GM23338 (cell line): ENCODE measurements around the gene DOCK3. TPM values are rescaled to one million over a fixed set of nuclear protein-coding genes. Genes with fewer than 3 reads are reported as not detected.

ENCODE experiments used
- ATAC-seq: fragments of 200-7000 bp; cut with Tn5 transposase; 3 replicates; pipeline ENCODE4 v1.9.1; 2020
- DNase-seq: peaks from one replicate; pipeline ENCODE4 v3.0.0-alpha.2; 2015; ENCODE audit warnings: low spot score
- H2AFZ ChIP-seq: fragments of 200-600 bp; sonication (generic); 2 replicates; pipeline ENCODE4 v1.8.0; 2016; ENCODE audit warnings: antibody characterized with exemption, mild to moderate bottlenecking, moderate library complexity
- H3F3A ChIP-seq: fragments of 200-600 bp; sonication (generic); replicated peaks from 2 replicates; pipeline ENCODE4 v1.8.0; 2017; ENCODE audit warnings: antibody characterized with exemption, mixed run types, low read depth
- H3K27ac ChIP-seq: fragments of 200-600 bp; sonication (generic); 2 replicates; pipeline ENCODE4 v1.6.1; 2016; ENCODE audit warnings: low read depth
- H3K27me3 ChIP-seq: fragments of 200-600 bp; sonication (generic); 2 replicates; pipeline ENCODE4 v1.8.0; 2016; ENCODE audit warnings: mild to moderate bottlenecking, mixed run types, moderate library complexity; ENCODE audit not compliant: insufficient read depth
- H3K36me3 ChIP-seq: fragments of 200-600 bp; sonication (generic); 2 replicates; pipeline ENCODE4 v1.8.0; 2016; ENCODE audit warnings: mild to moderate bottlenecking; ENCODE audit not compliant: insufficient read depth
- H3K4me1 ChIP-seq: fragments of 200-600 bp; sonication (generic); 2 replicates; pipeline ENCODE4 v1.8.0; 2016; ENCODE audit warnings: mild to moderate bottlenecking, moderate library complexity; ENCODE audit not compliant: insufficient read depth
- H3K4me2 ChIP-seq: fragments of 200-600 bp; sonication (generic); 2 replicates; pipeline ENCODE4 v1.7.1; 2017; ENCODE audit warnings: mixed run types
- H3K4me3 ChIP-seq: fragments of 200-600 bp; sonication (generic); 2 replicates; pipeline ENCODE4 v1.6.1; 2016; ENCODE audit warnings: mixed run types
- H3K79me2 ChIP-seq: fragments of 200-600 bp; sonication (generic); replicated peaks from 2 replicates; pipeline ENCODE4 v1.8.0; 2017; ENCODE audit warnings: mild to moderate bottlenecking; ENCODE audit not compliant: insufficient read depth
- H3K9me2 ChIP-seq: fragments of 200-600 bp; sonication (generic); 2 replicates; pipeline ENCODE4 v1.8.0; 2017; ENCODE audit not compliant: insufficient read depth
- H4K20me1 ChIP-seq: fragments of 200-600 bp; sonication (generic); replicated peaks from 2 replicates; pipeline ENCODE4 v1.8.0; 2017; ENCODE audit warnings: mild to moderate bottlenecking; ENCODE audit not compliant: insufficient read depth
- H3K27ac Mint-ChIP-seq: 2 replicates; pipeline ENCODE4 v1.8.0; 2020; ENCODE audit warnings: inconsistent platforms, mild to moderate bottlenecking, moderate library complexity, mixed read lengths
- H3K27me3 Mint-ChIP-seq: 3 replicates; pipeline ENCODE4 v1.8.0; 2022; ENCODE audit warnings: low read depth, mild to moderate bottlenecking, moderate library complexity, mixed read lengths, inconsistent platforms; ENCODE audit not compliant: insufficient read depth, poor library complexity
- H3K36me3 Mint-ChIP-seq: 3 replicates; pipeline ENCODE4 v1.8.0; 2021; ENCODE audit warnings: low read depth, mild to moderate bottlenecking, inconsistent platforms, moderate library complexity, mixed read lengths
- H3K4me1 Mint-ChIP-seq: 3 replicates; pipeline ENCODE4 v1.8.0; 2020; ENCODE audit warnings: mild to moderate bottlenecking, inconsistent platforms, mixed read lengths
- H3K4me3 Mint-ChIP-seq: 3 replicates; pipeline ENCODE4 v1.8.0; 2021; ENCODE audit warnings: moderate library complexity, mild to moderate bottlenecking, inconsistent platforms, mixed read lengths
- H3K9me3 Mint-ChIP-seq: 3 replicates; pipeline ENCODE4 v1.8.0; 2020; ENCODE audit warnings: moderate library complexity, mild to moderate bottlenecking, inconsistent platforms, mixed read lengths
- EZH2phosphoT487 ChIP-seq: fragments of 200-600 bp; sonication (generic); IDR thresholded peaks from one replicate; pipeline ENCODE4 v1.8.1; 2018; ENCODE audit warnings: antibody characterized with exemption; ENCODE audit not compliant: unreplicated experiment
- NANOG ChIP-seq: IDR thresholded peaks from 2 replicates; pipeline ENCODE4 v1.6.1; 2016; ENCODE audit warnings: antibody characterized with exemption, borderline replicate concordance
- STAT1 ChIP-seq: IDR thresholded peaks from one replicate; pipeline ENCODE4 v1.6.1; 2016; ENCODE audit warnings: antibody characterized with exemption; ENCODE audit not compliant: unreplicated experiment
- ZNF114 ChIP-seq: fragments of 250-450 bp; sonication (Bioruptor Pico); IDR thresholded peaks from 2 replicates; pipeline ENCODE4 v1.5.0; 2020; ENCODE audit warnings: mild to moderate bottlenecking, moderate library complexity
- ZNF331 ChIP-seq: fragments of 250-450 bp; sonication (Bioruptor Pico); IDR thresholded peaks from 2 replicates; pipeline ENCODE4 v1.5.0; 2020; ENCODE audit warnings: low read depth, mild to moderate bottlenecking, moderate library complexity
- polyA plus RNA-seq: library from polyadenylated mRNA; unstranded; fragments of >200 nt; fragmentation: Nextera tagmentation; extraction: Ambion mirVana; gene quantifications from 2 replicates; pipeline ENCODE4 v1.2.1, GENCODE V29; 2016
- total RNA-seq: library from RNA; depleted of rRNA; stranded (reverse); fragments of >200 nt; shearing (Covaris generic); gene quantifications from 2 replicates; pipeline ENCODE4 v1.2.3, GENCODE V29; 2014
- TF ChIP-seq, protein P1 (sequence below), 2 experiments: fragments of 200-600 bp in 1 of 2; sonication (generic) in 1 of 2; conservative IDR thresholded peaks; 2 replicates each; pipeline versions ENCODE4 v1.5.1 to v1.6.1; 2016 to 2017; ENCODE audit warnings: antibody characterized with exemption in 2 of 2, low read depth in 2 of 2, mild to moderate bottlenecking in 2 of 2, moderate library complexity in 1 of 2
- TF ChIP-seq, protein P2 (sequence below): IDR thresholded peaks from 2 replicates; pipeline ENCODE4 v1.6.1; 2016; ENCODE audit warnings: antibody characterized with exemption
- TF ChIP-seq, protein P3 (sequence below): fragments of 250-450 bp; sonication (Bioruptor Pico); IDR thresholded peaks from 2 replicates; pipeline ENCODE4 v1.5.0; 2020; ENCODE audit warnings: mild to moderate bottlenecking, moderate library complexity
- TF ChIP-seq, protein P4 (sequence below): IDR thresholded peaks from one replicate; pipeline ENCODE4 v1.6.1; 2018; ENCODE audit warnings: antibody characterized with exemption; ENCODE audit not compliant: unreplicated experiment

The DOCK3 gene
- total and polyA plus RNA-seq, 2 experiments from 2014 or later = 2.4 to 5.6 TPM

DNA sequence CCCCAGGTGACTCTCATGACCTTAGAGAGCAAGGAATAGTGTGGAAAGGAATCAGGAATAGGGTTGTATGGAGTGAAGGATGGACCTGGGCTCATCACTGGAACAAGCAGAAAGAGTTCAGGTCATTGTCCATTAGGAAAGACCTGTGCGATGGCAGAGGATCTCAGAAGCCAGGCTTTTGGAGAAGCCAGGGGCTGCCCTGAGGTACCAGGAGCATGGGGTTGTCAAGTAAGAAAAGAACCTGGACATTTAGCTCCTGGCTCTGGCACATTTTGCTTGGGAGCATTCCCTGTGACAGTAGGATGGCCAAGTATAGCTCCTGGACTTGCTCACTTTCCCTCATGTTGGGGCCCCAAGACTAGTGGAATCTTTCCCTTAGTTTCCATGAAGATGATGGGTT lies 657.4 kb downstream of the DOCK3 start:
- H3K27ac Mint-ChIP-seq = no peak overlapping the region
- Histone ChIP-seq H3K4me3 (no peak overlapping the region), H3K27ac (no peak overlapping the region), H3K27me3 (no peaks in the 10 kb centered on the region), H4K20me1 (no peaks in the 10 kb centered on the region), H3F3A (no peaks in the 10 kb centered on the region), H3K4me2 (no peak overlapping the region), H3K9me2 (no peaks in the 10 kb centered on the region; the same call in 1 of the 2 replicates), H3K36me3 (no peaks in the 10 kb centered on the region), H3K79me2 (no peaks in the 10 kb centered on the region), H3K4me1 (no peaks in the 10 kb centered on the region), H2AFZ (no peak overlapping the region)
- H3K4me3 Mint-ChIP-seq = no peak overlapping the region
- peaks cover 2% of the 10 kb centered on the region; the same call in 1 of the 3 replicates for H3K36me3 Mint-ChIP-seq
- DNase-seq (no peak), ATAC-seq (no peak)
- H3K4me1 Mint-ChIP-seq = peaks cover 9% of the 10 kb centered on the region; the same call in 2 of the 3 replicates
- H3K27me3 Mint-ChIP-seq = peaks cover 2% of the 10 kb centered on the region
- TF ChIP-seq, protein P1, sequence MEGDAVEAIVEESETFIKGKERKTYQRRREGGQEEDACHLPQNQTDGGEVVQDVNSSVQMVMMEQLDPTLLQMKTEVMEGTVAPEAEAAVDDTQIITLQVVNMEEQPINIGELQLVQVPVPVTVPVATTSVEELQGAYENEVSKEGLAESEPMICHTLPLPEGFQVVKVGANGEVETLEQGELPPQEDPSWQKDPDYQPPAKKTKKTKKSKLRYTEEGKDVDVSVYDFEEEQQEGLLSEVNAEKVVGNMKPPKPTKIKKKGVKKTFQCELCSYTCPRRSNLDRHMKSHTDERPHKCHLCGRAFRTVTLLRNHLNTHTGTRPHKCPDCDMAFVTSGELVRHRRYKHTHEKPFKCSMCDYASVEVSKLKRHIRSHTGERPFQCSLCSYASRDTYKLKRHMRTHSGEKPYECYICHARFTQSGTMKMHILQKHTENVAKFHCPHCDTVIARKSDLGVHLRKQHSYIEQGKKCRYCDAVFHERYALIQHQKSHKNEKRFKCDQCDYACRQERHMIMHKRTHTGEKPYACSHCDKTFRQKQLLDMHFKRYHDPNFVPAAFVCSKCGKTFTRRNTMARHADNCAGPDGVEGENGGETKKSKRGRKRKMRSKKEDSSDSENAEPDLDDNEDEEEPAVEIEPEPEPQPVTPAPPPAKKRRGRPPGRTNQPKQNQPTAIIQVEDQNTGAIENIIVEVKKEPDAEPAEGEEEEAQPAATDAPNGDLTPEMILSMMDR (conservative IDR thresholded peaks at IDR 0.05; ENCODE audit: low read depth in 2 of 2) = no peak
- TF ChIP-seq, protein P2, sequence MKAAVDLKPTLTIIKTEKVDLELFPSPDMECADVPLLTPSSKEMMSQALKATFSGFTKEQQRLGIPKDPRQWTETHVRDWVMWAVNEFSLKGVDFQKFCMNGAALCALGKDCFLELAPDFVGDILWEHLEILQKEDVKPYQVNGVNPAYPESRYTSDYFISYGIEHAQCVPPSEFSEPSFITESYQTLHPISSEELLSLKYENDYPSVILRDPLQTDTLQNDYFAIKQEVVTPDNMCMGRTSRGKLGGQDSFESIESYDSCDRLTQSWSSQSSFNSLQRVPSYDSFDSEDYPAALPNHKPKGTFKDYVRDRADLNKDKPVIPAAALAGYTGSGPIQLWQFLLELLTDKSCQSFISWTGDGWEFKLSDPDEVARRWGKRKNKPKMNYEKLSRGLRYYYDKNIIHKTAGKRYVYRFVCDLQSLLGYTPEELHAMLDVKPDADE = no peak
- TF ChIP-seq NANOG (no peak), EZH2phosphoT487 (no peak), ZNF331 (CRISPR knock-in tag) (no peak), ZNF114 (CRISPR knock-in tag) (no peak), STAT1 (no peak)
- TF ChIP-seq, protein P3, sequence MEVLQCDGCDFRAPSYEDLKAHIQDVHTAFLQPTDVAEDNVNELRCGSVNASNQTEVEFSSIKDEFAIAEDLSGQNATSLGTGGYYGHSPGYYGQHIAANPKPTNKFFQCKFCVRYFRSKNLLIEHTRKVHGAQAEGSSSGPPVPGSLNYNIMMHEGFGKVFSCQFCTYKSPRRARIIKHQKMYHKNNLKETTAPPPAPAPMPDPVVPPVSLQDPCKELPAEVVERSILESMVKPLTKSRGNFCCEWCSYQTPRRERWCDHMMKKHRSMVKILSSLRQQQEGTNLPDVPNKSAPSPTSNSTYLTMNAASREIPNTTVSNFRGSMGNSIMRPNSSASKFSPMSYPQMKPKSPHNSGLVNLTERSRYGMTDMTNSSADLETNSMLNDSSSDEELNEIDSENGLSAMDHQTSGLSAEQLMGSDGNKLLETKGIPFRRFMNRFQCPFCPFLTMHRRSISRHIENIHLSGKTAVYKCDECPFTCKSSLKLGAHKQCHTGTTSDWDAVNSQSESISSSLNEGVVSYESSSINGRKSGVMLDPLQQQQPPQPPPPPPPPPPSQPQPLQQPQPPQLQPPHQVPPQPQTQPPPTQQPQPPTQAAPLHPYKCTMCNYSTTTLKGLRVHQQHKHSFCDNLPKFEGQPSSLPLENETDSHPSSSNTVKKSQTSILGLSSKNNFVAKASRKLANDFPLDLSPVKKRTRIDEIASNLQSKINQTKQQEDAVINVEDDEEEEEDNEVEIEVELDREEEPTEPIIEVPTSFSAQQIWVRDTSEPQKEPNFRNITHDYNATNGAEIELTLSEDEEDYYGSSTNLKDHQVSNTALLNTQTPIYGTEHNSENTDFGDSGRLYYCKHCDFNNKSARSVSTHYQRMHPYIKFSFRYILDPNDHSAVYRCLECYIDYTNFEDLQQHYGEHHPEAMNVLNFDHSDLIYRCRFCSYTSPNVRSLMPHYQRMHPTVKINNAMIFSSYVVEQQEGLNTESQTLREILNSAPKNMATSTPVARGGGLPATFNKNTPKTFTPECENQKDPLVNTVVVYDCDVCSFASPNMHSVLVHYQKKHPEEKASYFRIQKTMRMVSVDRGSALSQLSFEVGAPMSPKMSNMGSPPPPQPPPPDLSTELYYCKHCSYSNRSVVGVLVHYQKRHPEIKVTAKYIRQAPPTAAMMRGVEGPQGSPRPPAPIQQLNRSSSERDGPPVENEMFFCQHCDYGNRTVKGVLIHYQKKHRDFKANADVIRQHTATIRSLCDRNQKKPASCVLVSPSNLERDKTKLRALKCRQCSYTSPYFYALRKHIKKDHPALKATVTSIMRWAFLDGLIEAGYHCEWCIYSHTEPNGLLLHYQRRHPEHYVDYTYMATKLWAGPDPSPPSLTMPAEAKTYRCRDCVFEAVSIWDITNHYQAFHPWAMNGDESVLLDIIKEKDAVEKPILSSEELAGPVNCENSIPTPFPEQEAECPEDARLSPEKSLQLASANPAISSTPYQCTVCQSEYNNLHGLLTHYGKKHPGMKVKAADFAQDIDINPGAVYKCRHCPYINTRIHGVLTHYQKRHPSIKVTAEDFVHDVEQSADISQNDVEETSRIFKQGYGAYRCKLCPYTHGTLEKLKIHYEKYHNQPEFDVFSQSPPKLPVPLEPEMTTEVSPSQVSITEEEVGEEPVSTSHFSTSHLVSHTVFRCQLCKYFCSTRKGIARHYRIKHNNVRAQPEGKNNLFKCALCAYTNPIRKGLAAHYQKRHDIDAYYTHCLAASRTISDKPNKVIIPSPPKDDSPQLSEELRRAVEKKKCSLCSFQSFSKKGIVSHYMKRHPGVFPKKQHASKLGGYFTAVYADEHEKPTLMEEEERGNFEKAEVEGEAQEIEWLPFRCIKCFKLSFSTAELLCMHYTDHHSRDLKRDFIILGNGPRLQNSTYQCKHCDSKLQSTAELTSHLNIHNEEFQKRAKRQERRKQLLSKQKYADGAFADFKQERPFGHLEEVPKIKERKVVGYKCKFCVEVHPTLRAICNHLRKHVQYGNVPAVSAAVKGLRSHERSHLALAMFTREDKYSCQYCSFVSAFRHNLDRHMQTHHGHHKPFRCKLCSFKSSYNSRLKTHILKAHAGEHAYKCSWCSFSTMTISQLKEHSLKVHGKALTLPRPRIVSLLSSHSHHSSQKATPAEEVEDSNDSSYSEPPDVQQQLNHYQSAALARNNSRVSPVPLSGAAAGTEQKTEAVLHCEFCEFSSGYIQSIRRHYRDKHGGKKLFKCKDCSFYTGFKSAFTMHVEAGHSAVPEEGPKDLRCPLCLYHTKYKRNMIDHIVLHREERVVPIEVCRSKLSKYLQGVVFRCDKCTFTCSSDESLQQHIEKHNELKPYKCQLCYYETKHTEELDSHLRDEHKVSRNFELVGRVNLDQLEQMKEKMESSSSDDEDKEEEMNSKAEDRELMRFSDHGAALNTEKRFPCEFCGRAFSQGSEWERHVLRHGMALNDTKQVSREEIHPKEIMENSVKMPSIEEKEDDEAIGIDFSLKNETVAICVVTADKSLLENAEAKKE (CRISPR knock-in tag) = no peak
- TF ChIP-seq, protein P4, sequence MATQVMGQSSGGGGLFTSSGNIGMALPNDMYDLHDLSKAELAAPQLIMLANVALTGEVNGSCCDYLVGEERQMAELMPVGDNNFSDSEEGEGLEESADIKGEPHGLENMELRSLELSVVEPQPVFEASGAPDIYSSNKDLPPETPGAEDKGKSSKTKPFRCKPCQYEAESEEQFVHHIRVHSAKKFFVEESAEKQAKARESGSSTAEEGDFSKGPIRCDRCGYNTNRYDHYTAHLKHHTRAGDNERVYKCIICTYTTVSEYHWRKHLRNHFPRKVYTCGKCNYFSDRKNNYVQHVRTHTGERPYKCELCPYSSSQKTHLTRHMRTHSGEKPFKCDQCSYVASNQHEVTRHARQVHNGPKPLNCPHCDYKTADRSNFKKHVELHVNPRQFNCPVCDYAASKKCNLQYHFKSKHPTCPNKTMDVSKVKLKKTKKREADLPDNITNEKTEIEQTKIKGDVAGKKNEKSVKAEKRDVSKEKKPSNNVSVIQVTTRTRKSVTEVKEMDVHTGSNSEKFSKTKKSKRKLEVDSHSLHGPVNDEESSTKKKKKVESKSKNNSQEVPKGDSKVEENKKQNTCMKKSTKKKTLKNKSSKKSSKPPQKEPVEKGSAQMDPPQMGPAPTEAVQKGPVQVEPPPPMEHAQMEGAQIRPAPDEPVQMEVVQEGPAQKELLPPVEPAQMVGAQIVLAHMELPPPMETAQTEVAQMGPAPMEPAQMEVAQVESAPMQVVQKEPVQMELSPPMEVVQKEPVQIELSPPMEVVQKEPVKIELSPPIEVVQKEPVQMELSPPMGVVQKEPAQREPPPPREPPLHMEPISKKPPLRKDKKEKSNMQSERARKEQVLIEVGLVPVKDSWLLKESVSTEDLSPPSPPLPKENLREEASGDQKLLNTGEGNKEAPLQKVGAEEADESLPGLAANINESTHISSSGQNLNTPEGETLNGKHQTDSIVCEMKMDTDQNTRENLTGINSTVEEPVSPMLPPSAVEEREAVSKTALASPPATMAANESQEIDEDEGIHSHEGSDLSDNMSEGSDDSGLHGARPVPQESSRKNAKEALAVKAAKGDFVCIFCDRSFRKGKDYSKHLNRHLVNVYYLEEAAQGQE = no peak
- no peaks in the 10 kb centered on the region for H3K9me3 Mint-ChIP-seq
